SU-DHL-6 (cell line): ENCODE measurements around the gene KLF15.

Source experiments
- H2AFZ ChIP-seq: fragments of 200-600 bp; sonication (generic); 2 replicates; pipeline ENCODE4 v1.6.1; 2014; ENCODE audit warnings: low read depth, mild to moderate bottlenecking, moderate library complexity, mixed read lengths, antibody characterized with exemption, low read length; ENCODE audit not compliant: severe bottlenecking
- H3F3A ChIP-seq: fragments of 200-600 bp; shearing (Covaris generic); 2 replicates; pipeline ENCODE4 v1.6.0; 2016; ENCODE audit warnings: antibody characterized with exemption, mild to moderate bottlenecking; ENCODE audit not compliant: insufficient read depth
- H3K27ac ChIP-seq: fragments of 200-600 bp; sonication (generic); 2 replicates; pipeline ENCODE4 v1.5.1; 2016; ENCODE audit warnings: low read depth, mild to moderate bottlenecking, low read length, moderate library complexity, mixed read lengths
- H3K27me3 ChIP-seq: fragments of 200-600 bp; sonication (generic), shearing (Covaris generic); 2 replicates; pipeline ENCODE4 v1.6.0; 2014; ENCODE audit warnings: mild to moderate bottlenecking, low read length
- H3K36me3 ChIP-seq: fragments of 200-600 bp; sonication (generic); 2 replicates; pipeline ENCODE4 v1.6.1; 2014; ENCODE audit warnings: mild to moderate bottlenecking, low read length, mixed read lengths
- H3K4me2 ChIP-seq: fragments of 300-600, 200-600 bp; shearing (Covaris generic), sonication (generic); 2 replicates; pipeline ENCODE4 v1.6.0; 2014; ENCODE audit warnings: low read length, low read depth, mild to moderate bottlenecking; ENCODE audit not compliant: poor library complexity, severe bottlenecking
- H3K4me3 ChIP-seq: fragments of 200-600 bp; sonication (generic); 2 replicates; pipeline ENCODE4 v1.5.1; 2014; ENCODE audit warnings: antibody characterized with exemption, low read length, mild to moderate bottlenecking, mixed read lengths; ENCODE audit not compliant: insufficient read depth, poor library complexity, severe bottlenecking
- H3K79me2 ChIP-seq: fragments of 200-600 bp; sonication (generic); 2 replicates; pipeline ENCODE4 v1.6.1; 2014; ENCODE audit warnings: mild to moderate bottlenecking, low read length, moderate library complexity; ENCODE audit not compliant: insufficient read depth
- H3K9ac ChIP-seq: fragments of 200-600 bp; sonication (generic); 2 replicates; pipeline ENCODE4 v1.7.0; 2014; ENCODE audit warnings: mild to moderate bottlenecking, low read length
- H3K9me2 ChIP-seq: fragments of 200-600 bp; sonication (generic); replicated peaks from 2 replicates; pipeline ENCODE4 v1.6.1; 2014; ENCODE audit warnings: low read length; ENCODE audit not compliant: insufficient read depth
- H3K9me3 ChIP-seq: fragments of 200-600 bp; sonication (generic); 2 replicates; pipeline ENCODE4 v1.6.1; 2014; ENCODE audit warnings: low read length, mixed read lengths; ENCODE audit not compliant: insufficient read depth
- H4K20me1 ChIP-seq: fragments of 200-600 bp; sonication (generic); 2 replicates; pipeline ENCODE4 v1.6.1; 2014; ENCODE audit warnings: low read depth, mild to moderate bottlenecking, antibody characterized with exemption, low read length, moderate library complexity, mixed read lengths
- EZH2phosphoT487 ChIP-seq: fragments of 200-600 bp; sonication (generic), shearing (Covaris generic); conservative IDR thresholded peaks from 2 replicates; pipeline ENCODE4 v1.6.1; 2018; ENCODE audit warnings: mild to moderate bottlenecking, antibody characterized with exemption, low read length, moderate library complexity, mixed read lengths
- TF ChIP-seq, protein P1 (sequence below): fragments of 200-600 bp; sonication (generic); IDR thresholded peaks from one replicate; pipeline ENCODE4 v1.5.1; 2017; ENCODE audit warnings: antibody characterized with exemption, mild to moderate bottlenecking, low read length, moderate library complexity; ENCODE audit not compliant: insufficient read depth, poor library complexity, severe bottlenecking

KLF15 gene

DNA sequence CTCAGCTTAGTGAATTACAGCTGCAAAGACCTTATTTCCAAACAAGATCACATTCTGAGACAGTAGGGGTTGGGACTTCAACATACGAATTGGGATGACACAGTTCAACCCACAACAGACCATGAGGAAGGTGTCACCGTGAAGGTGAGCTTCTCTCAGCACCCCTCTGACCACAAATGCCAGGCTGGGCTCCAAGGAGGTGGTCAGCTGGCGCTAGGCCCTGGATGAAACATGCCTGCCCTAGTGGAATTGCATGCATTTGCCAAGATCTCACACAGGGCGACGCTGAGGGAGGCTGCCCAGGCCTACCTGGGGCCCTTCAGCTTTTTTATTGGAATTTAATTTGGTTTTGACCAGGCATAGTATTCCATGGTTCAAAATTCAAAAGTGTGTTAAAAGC is 39.3 kb upstream of the KLF15 start:
- no peaks in the 10 kb centered on the region for H3K79me2 ChIP-seq
- no peaks in the 10 kb centered on the region for H3F3A ChIP-seq
- no peak overlapping the region for H3K9ac ChIP-seq
- no peaks in the 10 kb centered on the region for H3K9me3 ChIP-seq
- no peak overlapping the region for H2AFZ ChIP-seq
- no peaks in the 10 kb centered on the region for H4K20me1 ChIP-seq
- H3K4me2 ChIP-seq: no peak overlapping the region
- H3K27ac ChIP-seq: no peak overlapping the region
- no peaks in the 10 kb centered on the region for H3K27me3 ChIP-seq
- H3K9me2 ChIP-seq: no peaks in the 10 kb centered on the region
- H3K36me3 ChIP-seq: no peaks in the 10 kb centered on the region
- no peak overlapping the region for H3K4me3 ChIP-seq
- TF ChIP-seq EZH2phosphoT487: no peak
- TF ChIP-seq, protein P1, sequence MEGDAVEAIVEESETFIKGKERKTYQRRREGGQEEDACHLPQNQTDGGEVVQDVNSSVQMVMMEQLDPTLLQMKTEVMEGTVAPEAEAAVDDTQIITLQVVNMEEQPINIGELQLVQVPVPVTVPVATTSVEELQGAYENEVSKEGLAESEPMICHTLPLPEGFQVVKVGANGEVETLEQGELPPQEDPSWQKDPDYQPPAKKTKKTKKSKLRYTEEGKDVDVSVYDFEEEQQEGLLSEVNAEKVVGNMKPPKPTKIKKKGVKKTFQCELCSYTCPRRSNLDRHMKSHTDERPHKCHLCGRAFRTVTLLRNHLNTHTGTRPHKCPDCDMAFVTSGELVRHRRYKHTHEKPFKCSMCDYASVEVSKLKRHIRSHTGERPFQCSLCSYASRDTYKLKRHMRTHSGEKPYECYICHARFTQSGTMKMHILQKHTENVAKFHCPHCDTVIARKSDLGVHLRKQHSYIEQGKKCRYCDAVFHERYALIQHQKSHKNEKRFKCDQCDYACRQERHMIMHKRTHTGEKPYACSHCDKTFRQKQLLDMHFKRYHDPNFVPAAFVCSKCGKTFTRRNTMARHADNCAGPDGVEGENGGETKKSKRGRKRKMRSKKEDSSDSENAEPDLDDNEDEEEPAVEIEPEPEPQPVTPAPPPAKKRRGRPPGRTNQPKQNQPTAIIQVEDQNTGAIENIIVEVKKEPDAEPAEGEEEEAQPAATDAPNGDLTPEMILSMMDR: no peak

DNA sequence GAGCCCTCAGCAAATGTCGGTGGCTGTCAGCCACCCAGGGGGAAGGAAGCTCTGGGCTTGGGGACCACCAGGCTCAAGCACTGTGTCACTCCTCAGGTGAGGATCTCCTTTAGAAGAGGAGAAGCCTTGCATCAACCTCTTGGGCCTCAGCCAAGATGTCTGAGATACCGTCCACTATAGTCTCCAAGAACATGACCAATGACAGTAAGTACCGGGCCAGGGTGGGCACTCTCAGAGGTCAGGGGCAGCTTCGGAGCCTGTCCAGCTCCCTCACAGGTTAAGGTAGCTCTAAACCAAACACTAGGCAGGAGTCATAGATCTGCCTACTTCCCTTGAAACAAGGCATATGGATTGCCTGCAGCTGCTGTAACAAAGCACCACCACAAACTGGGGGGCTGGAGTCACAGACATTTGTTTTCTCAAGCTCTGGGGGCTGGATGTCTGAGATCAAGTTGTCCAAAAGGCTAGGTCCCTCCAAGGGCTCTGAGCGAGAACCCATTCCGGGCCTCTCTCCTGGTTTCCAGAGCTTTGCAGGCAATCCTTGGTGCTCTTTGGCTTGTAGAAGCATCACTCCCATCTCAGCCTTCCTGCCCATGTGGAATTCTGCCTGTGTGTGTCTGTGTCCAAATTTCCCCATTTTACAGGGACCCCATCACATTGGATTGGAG is 38.8 kb upstream of the KLF15 start:
- Histone ChIP-seq H3K9me3 (no peaks in the 10 kb centered on the region), H3K4me2 (no peak overlapping the region), H3K9me2 (no peaks in the 10 kb centered on the region), H3K9ac (no peak overlapping the region), H3K79me2 (no peaks in the 10 kb centered on the region), H3K4me3 (no peak overlapping the region), H2AFZ (no peak overlapping the region), H4K20me1 (no peaks in the 10 kb centered on the region), H3K27ac (no peak overlapping the region), H3K27me3 (no peaks in the 10 kb centered on the region), H3F3A (no peaks in the 10 kb centered on the region), H3K36me3 (no peaks in the 10 kb centered on the region)
- no peak for TF ChIP-seq EZH2phosphoT487
- TF ChIP-seq, protein P1: no peak

DNA sequence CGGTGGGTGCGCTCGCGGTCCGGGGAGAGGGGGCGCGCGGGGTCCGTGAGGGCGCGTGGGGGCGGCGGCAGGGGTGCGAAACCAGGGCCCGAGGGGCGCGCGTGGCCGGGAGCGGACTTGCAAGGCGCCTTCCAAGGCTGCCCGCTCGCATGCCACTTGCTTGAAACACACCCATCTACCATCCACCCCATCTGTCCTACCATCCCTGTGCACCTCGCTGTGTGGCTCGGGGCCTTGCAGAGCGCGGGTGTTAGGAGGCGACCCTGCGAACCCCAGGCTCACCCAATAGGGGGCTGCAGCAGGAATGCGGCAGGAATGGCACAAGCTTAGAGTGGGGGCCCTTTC is 37.7 kb upstream of the KLF15 start:
- Histone ChIP-seq H3K9me3 (no peaks in the 10 kb centered on the region), H3K79me2 (no peaks in the 10 kb centered on the region), H3K27ac (no peak overlapping the region), H4K20me1 (no peaks in the 10 kb centered on the region), H3F3A (no peaks in the 10 kb centered on the region), H3K4me3 (no peak overlapping the region), H3K27me3 (no peaks in the 10 kb centered on the region), H3K9me2 (no peaks in the 10 kb centered on the region), H2AFZ (no peak overlapping the region), H3K4me2 (no peak overlapping the region), H3K36me3 (no peaks in the 10 kb centered on the region), H3K9ac (no peak overlapping the region)
- no peak for TF ChIP-seq EZH2phosphoT487
- TF ChIP-seq, protein P1: no peak
